ENCODE measurements around the gene RIMS1.

DNA sequence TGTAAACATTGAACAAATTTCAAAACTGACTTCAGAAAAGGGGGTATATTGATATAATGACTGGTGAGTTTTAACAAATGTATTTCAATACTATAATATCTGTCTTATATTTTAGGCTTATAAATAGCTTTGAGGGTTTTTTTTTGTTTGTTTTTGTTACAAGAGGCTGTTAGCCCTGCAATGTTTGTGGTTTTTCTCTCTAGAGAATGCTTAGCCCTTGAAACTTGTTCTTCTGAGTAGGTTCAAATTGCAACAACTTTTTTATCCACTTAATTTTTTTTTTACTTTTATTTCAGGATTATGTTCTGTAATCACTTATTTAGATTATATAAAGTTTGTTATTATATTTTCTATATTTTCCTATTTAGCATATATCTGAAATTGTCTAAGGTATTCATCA lies 333.2 kb downstream of the RIMS1 start:
- TF ChIP-seq POLR2AphosphoS5 (IDR thresholded peaks at IDR 0.05; ENCODE audit: control insufficient read depth, insufficient read depth, low read depth, low read length) (no peak), TEAD1 (CRISPR knock-in tag; IDR thresholded peaks at IDR 0.05) (no peak), RBM34 (IDR thresholded peaks at IDR 0.05; ENCODE audit: borderline replicate concordance, insufficient read depth, low read length) (no peak), NRF1 (conservative IDR thresholded peaks at IDR 0.05 in 1 of 2, IDR thresholded peaks at IDR 0.05 in 1 of 2) (no peak), CEBPB (tag; IDR thresholded peaks at IDR 0.05) (no peak)
- TF ChIP-seq, protein P1, sequence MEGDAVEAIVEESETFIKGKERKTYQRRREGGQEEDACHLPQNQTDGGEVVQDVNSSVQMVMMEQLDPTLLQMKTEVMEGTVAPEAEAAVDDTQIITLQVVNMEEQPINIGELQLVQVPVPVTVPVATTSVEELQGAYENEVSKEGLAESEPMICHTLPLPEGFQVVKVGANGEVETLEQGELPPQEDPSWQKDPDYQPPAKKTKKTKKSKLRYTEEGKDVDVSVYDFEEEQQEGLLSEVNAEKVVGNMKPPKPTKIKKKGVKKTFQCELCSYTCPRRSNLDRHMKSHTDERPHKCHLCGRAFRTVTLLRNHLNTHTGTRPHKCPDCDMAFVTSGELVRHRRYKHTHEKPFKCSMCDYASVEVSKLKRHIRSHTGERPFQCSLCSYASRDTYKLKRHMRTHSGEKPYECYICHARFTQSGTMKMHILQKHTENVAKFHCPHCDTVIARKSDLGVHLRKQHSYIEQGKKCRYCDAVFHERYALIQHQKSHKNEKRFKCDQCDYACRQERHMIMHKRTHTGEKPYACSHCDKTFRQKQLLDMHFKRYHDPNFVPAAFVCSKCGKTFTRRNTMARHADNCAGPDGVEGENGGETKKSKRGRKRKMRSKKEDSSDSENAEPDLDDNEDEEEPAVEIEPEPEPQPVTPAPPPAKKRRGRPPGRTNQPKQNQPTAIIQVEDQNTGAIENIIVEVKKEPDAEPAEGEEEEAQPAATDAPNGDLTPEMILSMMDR (IDR thresholded peaks at IDR 0.05 in 2 of 3, conservative IDR thresholded peaks at IDR 0.05 in 1 of 3; ENCODE audit: insufficient read depth in 2 of 3, low read depth in 1 of 3, low read length in 3 of 3): no peak
- TF ChIP-seq, protein P2, sequence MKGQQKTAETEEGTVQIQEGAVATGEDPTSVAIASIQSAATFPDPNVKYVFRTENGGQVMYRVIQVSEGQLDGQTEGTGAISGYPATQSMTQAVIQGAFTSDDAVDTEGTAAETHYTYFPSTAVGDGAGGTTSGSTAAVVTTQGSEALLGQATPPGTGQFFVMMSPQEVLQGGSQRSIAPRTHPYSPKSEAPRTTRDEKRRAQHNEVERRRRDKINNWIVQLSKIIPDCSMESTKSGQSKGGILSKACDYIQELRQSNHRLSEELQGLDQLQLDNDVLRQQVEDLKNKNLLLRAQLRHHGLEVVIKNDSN (CRISPR knock-in tag; IDR thresholded peaks at IDR 0.05): no peak
- TF ChIP-seq, protein P3, sequence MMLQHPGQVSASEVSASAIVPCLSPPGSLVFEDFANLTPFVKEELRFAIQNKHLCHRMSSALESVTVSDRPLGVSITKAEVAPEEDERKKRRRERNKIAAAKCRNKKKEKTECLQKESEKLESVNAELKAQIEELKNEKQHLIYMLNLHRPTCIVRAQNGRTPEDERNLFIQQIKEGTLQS (IDR thresholded peaks at IDR 0.05): no peak
- TF ChIP-seq, protein P3 (CRISPR knock-in tag; conservative IDR thresholded peaks at IDR 0.05): no peak
